ENCODE data around the gene RPS29.
"Not testable (repeated sequence)": the region's sequence is repeated elsewhere in the genome, so short reads cannot be mapped to it uniquely, and the experiment has no call there.

The RPS29 gene

DNA sequence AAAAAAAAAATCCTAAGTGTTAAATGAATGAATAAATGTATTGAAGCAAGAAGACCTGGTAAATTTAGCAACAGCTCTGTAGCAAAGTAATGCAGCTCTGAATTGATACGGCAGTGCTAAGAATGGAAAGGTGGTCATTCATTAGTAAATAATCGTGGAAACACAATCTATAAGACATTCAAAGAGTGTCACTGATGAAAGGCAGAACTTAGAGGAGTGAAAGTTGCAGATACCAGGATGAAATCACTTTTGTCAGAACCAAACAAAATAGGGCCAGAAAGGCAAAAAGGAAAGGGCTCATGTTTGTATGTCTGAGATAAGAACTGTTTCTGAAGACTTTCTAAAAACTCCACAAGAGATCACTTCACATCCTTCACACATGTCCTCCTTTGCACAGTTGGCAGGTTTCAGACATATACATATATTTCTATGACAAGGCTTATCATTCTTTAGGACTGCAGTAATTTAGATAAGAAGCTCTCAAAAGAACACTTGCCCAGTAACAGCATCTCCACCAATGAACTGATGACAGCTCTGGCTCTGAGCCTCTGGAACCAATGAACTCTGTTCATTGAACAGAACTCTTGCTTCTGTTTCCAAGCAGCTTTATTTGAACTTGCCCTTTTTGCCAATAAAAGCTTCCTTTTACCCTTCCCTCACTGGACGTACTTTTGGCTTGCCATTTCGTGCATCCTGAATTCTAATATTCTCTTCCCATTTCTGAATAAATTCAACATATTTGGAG is 8.3 kb upstream of the RPS29 start:
- H3K4me3 ChIP-seq (ENCODE audit: low read depth, low read length): peak overlapping the region; percentile 21
- TF ChIP-seq, protein P1, sequence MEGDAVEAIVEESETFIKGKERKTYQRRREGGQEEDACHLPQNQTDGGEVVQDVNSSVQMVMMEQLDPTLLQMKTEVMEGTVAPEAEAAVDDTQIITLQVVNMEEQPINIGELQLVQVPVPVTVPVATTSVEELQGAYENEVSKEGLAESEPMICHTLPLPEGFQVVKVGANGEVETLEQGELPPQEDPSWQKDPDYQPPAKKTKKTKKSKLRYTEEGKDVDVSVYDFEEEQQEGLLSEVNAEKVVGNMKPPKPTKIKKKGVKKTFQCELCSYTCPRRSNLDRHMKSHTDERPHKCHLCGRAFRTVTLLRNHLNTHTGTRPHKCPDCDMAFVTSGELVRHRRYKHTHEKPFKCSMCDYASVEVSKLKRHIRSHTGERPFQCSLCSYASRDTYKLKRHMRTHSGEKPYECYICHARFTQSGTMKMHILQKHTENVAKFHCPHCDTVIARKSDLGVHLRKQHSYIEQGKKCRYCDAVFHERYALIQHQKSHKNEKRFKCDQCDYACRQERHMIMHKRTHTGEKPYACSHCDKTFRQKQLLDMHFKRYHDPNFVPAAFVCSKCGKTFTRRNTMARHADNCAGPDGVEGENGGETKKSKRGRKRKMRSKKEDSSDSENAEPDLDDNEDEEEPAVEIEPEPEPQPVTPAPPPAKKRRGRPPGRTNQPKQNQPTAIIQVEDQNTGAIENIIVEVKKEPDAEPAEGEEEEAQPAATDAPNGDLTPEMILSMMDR (IDR thresholded peaks at IDR 0.05; ENCODE audit: insufficient read depth, low read depth, low read length, missing control alignments): no peak
- DNase-seq (ENCODE audit: low read depth): peak; percentile 83

DNA sequence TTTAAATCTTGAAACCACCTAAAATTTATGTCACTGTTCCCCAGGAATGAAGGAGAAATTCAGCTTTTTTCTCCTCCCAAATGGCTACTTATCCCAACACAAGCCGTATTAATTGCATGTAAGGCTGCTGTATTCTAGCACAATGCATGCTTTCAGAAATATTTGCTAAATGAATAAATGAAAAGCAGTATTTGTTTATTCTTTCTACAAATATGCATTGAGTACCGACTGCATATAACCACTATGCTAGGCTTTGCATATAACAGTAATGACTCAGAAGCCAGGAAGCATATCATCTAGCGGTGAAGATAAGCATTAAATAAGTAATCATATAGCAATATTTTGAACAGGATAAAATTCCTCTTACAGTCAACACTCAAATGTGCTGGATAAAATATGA is 6.8 kb upstream of the RPS29 start:
- TF ChIP-seq, protein P1 (IDR thresholded peaks at IDR 0.05; ENCODE audit: insufficient read depth, low read depth, low read length, missing control alignments): no peak
- H3K4me3 ChIP-seq (ENCODE audit: low read depth, low read length): peak overlapping the region; percentile 38
- peak; percentile 54 for DNase-seq (ENCODE audit: low read depth)

DNA sequence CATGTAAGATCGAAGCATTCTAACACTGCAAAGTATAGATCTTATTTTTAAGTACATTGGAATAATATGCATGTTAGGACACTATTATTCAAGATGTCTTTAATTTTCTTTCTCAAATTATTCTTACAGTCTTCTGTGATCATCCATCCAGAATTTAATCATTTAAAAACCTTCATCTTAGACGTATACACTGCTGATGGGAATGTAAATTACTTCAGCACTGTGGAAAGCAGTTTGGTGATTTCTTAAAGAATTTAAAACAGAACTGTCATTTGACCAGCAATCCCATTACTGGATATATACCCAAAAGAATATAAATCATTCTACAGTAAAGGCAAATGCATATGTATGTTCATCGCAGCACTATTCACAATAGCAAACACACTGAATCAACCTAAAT is 3.2 kb upstream of the RPS29 start:
- TF ChIP-seq, protein P1 (IDR thresholded peaks at IDR 0.05; ENCODE audit: insufficient read depth, low read depth, low read length, missing control alignments): no peak
- no peak overlapping the region for H3K4me3 ChIP-seq (ENCODE audit: low read depth, low read length)
- DNase-seq (ENCODE audit: low read depth): no peak

DNA sequence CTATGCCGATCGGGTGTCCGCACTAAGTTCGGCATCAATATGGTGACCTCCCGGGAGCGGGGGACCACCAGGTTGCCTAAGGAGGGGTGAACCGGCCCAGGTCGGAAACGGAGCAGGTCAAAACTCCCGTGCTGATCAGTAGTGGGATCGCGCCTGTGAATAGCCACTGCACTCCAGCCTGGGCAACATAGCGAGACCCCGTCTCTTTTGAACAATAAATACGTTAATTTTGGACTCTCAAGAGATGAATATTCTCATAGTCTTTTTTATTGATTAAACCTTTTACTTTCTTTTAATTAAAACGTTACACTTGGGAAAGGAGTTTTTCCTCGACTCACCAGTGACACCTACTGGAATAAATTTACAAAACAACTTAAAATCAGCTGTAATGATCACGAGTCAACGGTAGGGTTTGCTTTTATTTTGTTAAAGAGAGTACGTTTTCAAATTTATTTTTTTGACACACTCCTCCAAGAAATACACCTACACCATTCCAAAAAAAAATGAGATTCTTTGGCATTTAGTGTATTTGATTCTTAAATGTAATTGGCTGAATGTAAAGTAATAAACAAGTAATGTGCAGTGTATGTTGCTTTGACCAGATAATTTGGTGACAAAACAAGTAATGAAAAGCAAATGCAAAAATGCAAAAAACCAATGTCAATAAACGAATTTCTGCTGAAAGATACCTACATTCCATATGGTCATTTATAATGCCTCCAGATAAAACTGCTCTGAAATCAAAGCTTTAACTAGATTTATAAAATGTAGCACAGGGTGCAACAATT is 687 bp upstream of the RPS29 start:
- H3K4me3 ChIP-seq (ENCODE audit: low read depth, low read length): peak overlapping the region; percentile 51
- peak; percentile 81 for DNase-seq (ENCODE audit: low read depth)
- TF ChIP-seq, protein P1 (IDR thresholded peaks at IDR 0.05; ENCODE audit: insufficient read depth, low read depth, low read length, missing control alignments): peak; percentile 58

DNA sequence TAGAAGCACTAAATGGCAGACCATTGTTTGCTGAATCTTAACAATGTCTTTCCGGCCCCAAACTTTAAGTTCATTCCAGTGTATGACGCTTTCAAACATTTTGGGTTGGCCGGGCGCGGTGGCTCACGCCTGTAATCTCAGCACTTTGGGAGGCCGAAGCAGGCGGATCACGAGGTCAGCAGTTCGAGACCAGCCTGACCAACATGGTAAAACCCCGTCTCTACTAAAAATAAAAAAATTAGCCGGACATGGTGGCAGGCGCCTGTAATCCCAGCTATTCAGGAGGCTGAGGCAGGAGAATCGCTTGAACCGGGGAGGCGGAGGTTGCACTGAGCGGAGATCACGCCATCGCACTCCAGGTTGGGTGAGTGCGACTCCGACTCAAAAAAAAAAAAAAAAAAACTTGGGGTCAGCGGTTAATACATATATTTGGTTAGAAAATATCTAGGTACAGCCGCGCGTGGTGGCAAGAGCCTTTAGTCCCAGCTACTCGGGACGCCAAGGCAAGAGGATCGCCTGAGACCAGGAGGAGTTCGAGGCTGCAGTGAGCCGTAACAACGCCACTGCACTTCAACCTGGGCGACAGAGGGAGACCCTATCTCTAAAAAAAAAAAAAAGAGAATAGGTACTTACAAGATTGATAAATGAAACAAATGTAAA is 1.1 kb downstream of the RPS29 start:
- not testable (repeated sequence) for DNase-seq (ENCODE audit: low read depth)
- peak overlapping the region; percentile 81 for H3K4me3 ChIP-seq (ENCODE audit: low read depth, low read length)

DNA sequence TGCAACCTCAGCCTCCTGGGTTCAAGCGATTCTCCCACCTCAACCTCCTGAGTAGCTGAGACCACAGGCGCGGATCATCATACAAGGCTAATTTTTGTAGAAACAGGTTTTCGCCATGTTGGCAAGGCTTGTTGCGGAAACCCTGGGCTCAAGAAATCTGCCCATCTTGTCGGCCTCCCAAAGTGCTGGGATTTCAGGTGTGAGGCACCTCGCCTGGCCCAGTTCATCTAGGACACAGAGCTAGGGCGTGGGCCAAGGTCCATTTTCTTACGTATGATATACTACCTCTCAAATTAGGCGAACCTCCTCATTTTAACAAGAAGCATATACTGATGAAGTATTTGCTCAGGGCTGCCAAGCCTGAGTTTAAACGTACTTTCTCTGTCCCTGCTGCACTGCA is 2.1 kb downstream of the RPS29 start:
- H3K4me3 ChIP-seq (ENCODE audit: low read depth, low read length): peak overlapping the region; percentile 81
- no peak for DNase-seq (ENCODE audit: low read depth)
- TF ChIP-seq, protein P1 (IDR thresholded peaks at IDR 0.05; ENCODE audit: insufficient read depth, low read depth, low read length, missing control alignments): no peak

DNA sequence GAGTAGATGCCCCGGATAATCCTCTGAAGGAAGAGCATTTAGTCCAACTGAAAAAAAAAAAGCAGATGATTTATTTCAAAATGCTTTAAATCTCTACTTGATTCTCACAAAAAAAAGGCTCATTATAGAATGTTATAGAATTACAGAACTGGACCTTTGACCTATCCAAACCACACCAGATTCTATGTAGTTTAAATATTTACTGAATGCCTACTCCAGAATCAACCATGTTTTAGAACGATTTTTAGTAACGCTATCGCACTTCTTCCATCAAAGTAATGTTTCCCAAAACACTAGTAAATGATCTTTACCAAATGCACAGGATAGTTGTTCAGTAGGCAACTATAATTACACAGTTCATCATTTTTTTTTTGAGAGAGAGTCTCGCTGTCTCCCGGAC is 2.6 kb downstream of the RPS29 start:
- H3K4me3 ChIP-seq (ENCODE audit: low read depth, low read length): peak overlapping the region; percentile 81
- DNase-seq (ENCODE audit: low read depth): no peak
- TF ChIP-seq, protein P1 (IDR thresholded peaks at IDR 0.05; ENCODE audit: insufficient read depth, low read depth, low read length, missing control alignments): no peak

All from GM12865 (cell line).